HG03196 (cell line): Measurements from ENCODE around the gene DNMBP.
A peak's percentile ranks its signal among the peaks of the same experiment; 100 is the strongest.
"Not testable (repeated sequence)": the region's sequence is repeated elsewhere in the genome, so short reads cannot be mapped to it uniquely, and the experiment has no call there.

Experiments used
- ATAC-seq: cut with Tn5 transposase; IDR thresholded peaks from one replicate; pipeline ENCODE4 v1.9.1; 2021; ENCODE audit not compliant: unreplicated experiment

The DNMBP gene

GRCh38 chr10:99958806-99959205, 50.9 kb downstream of the DNMBP start:
- ATAC-seq = no peak

GRCh38 chr10:99958302-99958701, 51.4 kb downstream of the DNMBP start:
- no peak for ATAC-seq

- not testable (repeated sequence) for ATAC-seq
Observed at GRCh38 chr10:99953510-99953909, 56.2 kb downstream of the DNMBP start.

GRCh38 chr10:99952799-99953198, 56.9 kb downstream of the DNMBP start:
- no peak for ATAC-seq

- not testable (repeated sequence) for ATAC-seq
Observed at GRCh38 chr10:99946051-99946450, 63.7 kb downstream of the DNMBP start.

- ATAC-seq = no peak
Observed at GRCh38 chr10:99945263-99945662, 64.5 kb downstream of the DNMBP start.

- ATAC-seq = no peak
Observed at GRCh38 chr10:99944860-99945259, 64.9 kb downstream of the DNMBP start.

GRCh38 chr10:99943908-99944307, 65.8 kb downstream of the DNMBP start:
- ATAC-seq = no peak

GRCh38 chr10:99941942-99942820, 67.6 kb downstream of the DNMBP start:
- ATAC-seq = no peak

- ATAC-seq = peak; percentile 76
Observed at GRCh38 chr10:99938563-99938962, 71.2 kb downstream of the DNMBP start.

- ATAC-seq = no peak
Observed at GRCh38 chr10:99937630-99938029, 72.1 kb downstream of the DNMBP start.

GRCh38 chr10:99932203-99932957, 77.4 kb downstream of the DNMBP start:
- not testable (repeated sequence) for ATAC-seq

- ATAC-seq = no peak
Observed at GRCh38 chr10:99930731-99931550, 78.8 kb downstream of the DNMBP start.

GRCh38 chr10:99929360-99929759, 80.4 kb downstream of the DNMBP start:
- no peak for ATAC-seq

- ATAC-seq = no peak
Observed at GRCh38 chr10:99927721-99928280, 81.9 kb downstream of the DNMBP start.

GRCh38 chr10:99926925-99927720, 82.6 kb downstream of the DNMBP start:
- no peak for ATAC-seq

- no peak for ATAC-seq
Observed at GRCh38 chr10:99924451-99925255, 85.1 kb downstream of the DNMBP start.

- no peak for ATAC-seq
Observed at GRCh38 chr10:99921948-99922347, 87.8 kb downstream of the DNMBP start.

GRCh38 chr10:99920901-99921300, 88.8 kb downstream of the DNMBP start:
- no peak for ATAC-seq
